Transverse colon (tissue), 4 donors: ENCODE measurements around the gene MAS1.

Experiments used
- CTCF ChIP-seq, 5 experiments: fragments of 200-600 bp in 3 of 5; fragments of 450-650 bp in 2 of 5; sonication (generic) in 3 of 5; IDR thresholded peaks; 1 replicate in 2 of 5; 2 replicates in 3 of 5; pipeline ENCODE4 v1.5.1; 2016 to 2017; ENCODE audit warnings: antibody characterized with exemption in 5 of 5, inconsistent platforms in 3 of 5, mild to moderate bottlenecking in 2 of 5, moderate library complexity in 1 of 5
- POLR2A ChIP-seq: fragments of 450-650 bp; IDR thresholded peaks from one replicate; pipeline ENCODE4 v1.6.1; 2016; ENCODE audit warnings: antibody characterized with exemption, mild to moderate bottlenecking, moderate library complexity
- POLR2AphosphoS5 ChIP-seq, 3 donors: sonication (generic); formaldehyde crosslinking; IDR thresholded peaks; one replicate each; pipeline ENCODE4 v1.6.1; 2016; ENCODE audit warnings: antibody characterized with exemption in 3 of 3

- no peak for TF ChIP-seq CTCF (IDR thresholded peaks at IDR 0.05)
- TF ChIP-seq POLR2A: no peak
- TF ChIP-seq POLR2AphosphoS5 (IDR thresholded peaks at IDR 0.05): no peak
Observed at GRCh38 chr6:159935065-159935464, 44.3 kb downstream of the MAS1 start.
